ENCODE data around the gene LCN15.
"Not testable (repeated sequence)": the region's sequence is repeated elsewhere in the genome, so short reads cannot be mapped to it uniquely, and the experiment has no call there.

The LCN15 gene

DNA sequence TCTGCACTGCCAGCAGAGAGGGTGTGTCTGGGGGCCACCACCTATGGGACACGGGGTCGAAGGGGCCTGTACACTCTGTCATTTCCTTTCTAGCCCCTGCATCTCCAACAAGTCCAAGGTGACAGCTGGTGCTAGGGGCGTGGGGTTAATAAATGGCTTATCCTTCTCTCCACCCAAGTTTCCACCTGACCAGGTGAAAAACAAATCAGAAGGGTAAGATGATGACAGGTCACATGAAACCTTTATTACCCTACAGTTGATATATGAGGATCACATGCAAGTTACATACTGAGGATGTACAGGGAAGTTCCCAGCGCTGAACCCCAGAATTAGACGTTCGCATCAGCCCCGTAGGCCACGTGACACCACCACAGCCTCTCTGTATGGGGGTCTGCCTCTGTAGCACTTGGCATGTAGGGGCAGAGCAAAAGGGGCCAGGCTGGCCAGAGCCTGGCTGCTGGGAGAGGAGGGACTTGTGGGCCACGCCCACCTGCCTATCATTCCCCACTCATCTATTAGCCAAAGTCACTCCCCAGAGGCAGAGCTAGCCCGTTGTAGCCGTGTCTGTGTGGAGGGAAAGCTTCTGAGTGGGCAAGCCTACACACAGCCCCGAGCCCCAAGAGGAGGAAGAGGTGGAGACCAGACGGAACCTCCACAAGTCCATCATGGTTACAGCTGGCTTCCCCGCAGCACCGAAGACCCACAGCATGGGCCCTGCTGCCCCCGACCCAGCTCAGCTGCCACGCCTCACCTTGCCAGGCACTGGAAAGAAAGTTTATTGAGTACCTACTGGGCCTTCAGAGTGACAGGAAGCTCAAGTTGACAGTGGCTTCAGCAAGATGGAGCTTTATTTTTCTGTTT, 29.0 kb upstream of the LCN15 start:
- Histone ChIP-seq H3K36me3 (ENCODE audit: control insufficient read depth, insufficient read depth, low read length) (peaks cover 14% of the 10 kb centered on the region; the same call in 1 of the 2 replicates), H3K9me3 (ENCODE audit: control insufficient read depth, insufficient read depth, low read length) (no peaks in the 10 kb centered on the region), H3K4me1 (ENCODE audit: control insufficient read depth, insufficient read depth, low read length) (peaks cover 5% of the 10 kb centered on the region), H3K27me3 (ENCODE audit: control insufficient read depth, insufficient read depth, low read length) (no peaks in the 10 kb centered on the region), H3K9ac (ENCODE audit: low read depth, low read length) (no peak overlapping the region), H3K27ac (ENCODE audit: low read depth, low read length) (no peak overlapping the region), H3K4me3 (ENCODE audit: low read depth, low read length) (no peak overlapping the region)

DNA sequence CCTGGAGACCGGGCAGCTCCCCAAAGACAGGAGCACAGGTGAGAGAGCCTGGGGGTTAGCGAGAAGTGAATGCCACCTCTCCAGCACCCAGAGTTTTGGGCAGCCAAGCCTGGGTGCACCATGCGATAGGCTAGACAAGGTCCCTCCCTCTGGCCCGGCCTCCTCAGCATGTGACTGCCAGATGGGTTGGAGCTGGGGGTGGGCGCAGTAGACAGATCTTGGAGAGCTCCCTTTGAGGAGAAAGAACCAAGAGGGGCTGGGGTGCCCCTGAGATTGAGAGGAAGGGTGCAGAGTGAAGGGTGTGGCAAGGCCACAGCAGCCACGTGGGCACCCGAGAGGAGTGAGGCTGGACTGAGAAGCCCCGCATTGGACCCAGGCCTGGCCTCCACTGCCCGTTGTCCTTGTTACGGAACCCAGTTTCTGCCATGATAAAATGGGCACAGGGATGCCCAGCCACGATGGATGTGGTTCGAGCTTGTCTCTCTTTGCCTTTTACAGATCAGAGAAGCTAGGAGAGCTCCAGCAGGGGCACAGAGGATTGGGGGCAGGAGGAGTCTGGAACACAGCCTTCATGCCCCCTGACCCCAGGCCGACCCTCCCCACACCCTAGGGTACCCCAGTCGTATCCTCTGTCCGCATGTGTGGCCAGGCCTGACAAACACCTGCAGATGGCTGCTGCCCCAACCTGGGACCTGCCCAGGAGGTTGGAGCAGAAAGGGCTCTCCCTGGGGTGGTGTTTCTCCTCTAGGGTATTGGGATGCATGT, 28.2 kb upstream of the LCN15 start:
- no peaks in the 10 kb centered on the region for H3K9me3 ChIP-seq (ENCODE audit: control insufficient read depth, insufficient read depth, low read length)
- peaks cover 14% of the 10 kb centered on the region; the same call in 1 of the 2 replicates for H3K36me3 ChIP-seq (ENCODE audit: control insufficient read depth, insufficient read depth, low read length)
- H3K9ac ChIP-seq (ENCODE audit: low read depth, low read length), result no peak overlapping the region
- peak overlapping the region; percentile 39 for H3K27ac ChIP-seq (ENCODE audit: low read depth, low read length)
- H3K4me3 ChIP-seq (ENCODE audit: low read depth, low read length), result peak overlapping the region; percentile 84; the same call in 1 of the 2 replicates
- no peaks in the 10 kb centered on the region for H3K27me3 ChIP-seq (ENCODE audit: control insufficient read depth, insufficient read depth, low read length)
- peaks cover 5% of the 10 kb centered on the region for H3K4me1 ChIP-seq (ENCODE audit: control insufficient read depth, insufficient read depth, low read length)

DNA sequence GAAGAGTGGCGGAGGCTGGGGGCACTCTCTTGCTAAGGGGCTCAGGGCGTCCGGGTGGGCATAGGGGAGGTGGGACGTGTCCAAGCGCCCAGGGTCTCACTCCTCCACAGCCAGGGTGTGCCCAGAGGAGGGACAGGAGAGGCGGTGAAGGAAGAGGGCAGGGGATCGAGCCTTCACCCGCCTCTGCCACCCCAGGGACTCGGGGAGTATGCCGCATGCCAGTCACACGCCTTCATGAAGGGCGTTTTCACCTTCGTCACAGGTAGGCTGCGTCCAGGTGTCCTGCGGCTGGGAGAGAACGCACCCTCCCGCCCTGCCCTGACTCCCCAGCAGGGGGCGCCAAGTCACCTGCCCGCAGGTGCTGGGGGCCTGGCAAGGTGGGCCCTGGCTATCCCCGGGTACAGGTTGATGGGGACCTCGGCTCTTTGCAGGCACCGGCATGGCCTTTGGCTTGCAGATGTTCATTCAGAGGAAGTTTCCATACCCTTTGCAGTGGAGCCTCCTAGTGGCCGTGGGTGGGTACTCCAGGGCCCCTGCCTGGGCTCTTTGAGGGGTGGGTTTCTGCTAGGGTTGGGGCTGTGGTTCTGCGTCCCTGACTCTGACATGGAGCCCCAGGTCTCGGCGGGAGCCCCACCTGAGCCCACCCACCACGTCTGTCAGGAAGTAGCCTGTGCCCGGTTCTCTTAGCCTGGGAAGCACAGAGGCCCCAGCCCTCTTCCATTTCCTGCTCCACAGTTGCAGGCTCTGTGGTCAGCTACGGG, 27.4 kb upstream of the LCN15 start:
- Histone ChIP-seq H3K27ac (ENCODE audit: low read depth, low read length) (peak overlapping the region; percentile 78), H3K27me3 (ENCODE audit: control insufficient read depth, insufficient read depth, low read length) (no peaks in the 10 kb centered on the region), H3K9ac (ENCODE audit: low read depth, low read length) (peak overlapping the region; percentile 50; the same call in 1 of the 2 replicates), H3K9me3 (ENCODE audit: control insufficient read depth, insufficient read depth, low read length) (no peaks in the 10 kb centered on the region), H3K4me3 (ENCODE audit: low read depth, low read length) (peak overlapping the region; percentile 84), H3K4me1 (ENCODE audit: control insufficient read depth, insufficient read depth, low read length) (peaks cover 5% of the 10 kb centered on the region), H3K36me3 (ENCODE audit: control insufficient read depth, insufficient read depth, low read length) (peaks cover 14% of the 10 kb centered on the region; the same call in 1 of the 2 replicates)

DNA sequence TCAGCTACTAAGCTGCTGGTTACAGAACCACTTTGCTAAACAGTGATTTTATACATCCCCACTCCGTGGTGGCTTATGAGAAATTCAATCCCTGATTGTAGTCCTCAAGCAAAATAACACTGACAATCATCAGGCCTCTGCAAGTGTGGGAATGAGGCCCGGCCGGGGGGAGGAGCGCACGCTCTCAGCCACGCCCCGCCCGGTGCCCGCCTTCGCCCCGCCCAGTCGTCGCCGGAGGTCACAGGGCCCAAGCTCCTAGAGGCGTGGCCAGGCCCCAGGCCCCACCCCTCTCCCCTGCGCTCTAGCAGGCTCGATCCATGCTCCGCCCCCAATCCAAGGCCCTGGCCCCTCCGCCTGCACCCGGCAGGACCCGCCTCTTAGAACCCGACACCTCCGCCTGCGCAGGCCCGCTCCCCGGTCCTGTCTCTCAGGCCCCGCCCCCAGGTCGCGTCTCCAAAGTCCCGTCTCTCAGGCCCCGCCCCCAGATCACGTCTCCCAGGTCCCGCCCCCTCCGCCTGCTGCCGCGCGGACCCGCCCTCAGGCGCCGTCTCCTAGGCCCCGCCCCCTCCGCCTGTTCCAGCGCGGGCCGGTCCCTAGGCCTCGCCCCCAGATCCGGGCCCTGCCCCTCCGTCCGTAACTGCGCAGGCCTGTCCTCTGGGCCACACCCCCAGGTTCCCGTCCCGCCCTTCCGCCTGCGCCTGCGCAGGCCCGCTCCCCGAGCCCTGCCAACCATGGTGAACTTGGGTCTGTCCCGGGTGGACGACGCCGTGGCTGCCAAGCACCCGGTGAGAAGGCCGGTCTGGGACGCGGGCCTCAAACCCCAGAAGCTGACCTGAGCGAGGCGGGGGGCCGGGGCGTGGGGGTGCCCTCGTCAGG, 26.6 kb upstream of the LCN15 start, which contains the start of gene TMEM141:
TMEM141 (plus strand) TSS at position 705 of the 876 bp plus-strand sequence; CDS start at position 732, 27 bp downstream.
- H3K4me3 ChIP-seq (ENCODE audit: low read depth, low read length), result peak within 1 kb of the TSS; percentile 84
- H3K36me3 ChIP-seq (ENCODE audit: control insufficient read depth, insufficient read depth, low read length), result peaks cover 14% of the 10 kb centered on the region; the same call in 1 of the 2 replicates
- peak within 1 kb of the TSS; percentile 50; the same call in 1 of the 2 replicates for H3K9ac ChIP-seq (ENCODE audit: low read depth, low read length)
- peaks cover 5% of the 10 kb centered on the region for H3K4me1 ChIP-seq (ENCODE audit: control insufficient read depth, insufficient read depth, low read length)
- no peaks in the 10 kb centered on the region for H3K9me3 ChIP-seq (ENCODE audit: control insufficient read depth, insufficient read depth, low read length)
- no peaks in the 10 kb centered on the region for H3K27me3 ChIP-seq (ENCODE audit: control insufficient read depth, insufficient read depth, low read length)
- peak within 1 kb of the TSS; percentile 88 for H3K27ac ChIP-seq (ENCODE audit: low read depth, low read length)

DNA sequence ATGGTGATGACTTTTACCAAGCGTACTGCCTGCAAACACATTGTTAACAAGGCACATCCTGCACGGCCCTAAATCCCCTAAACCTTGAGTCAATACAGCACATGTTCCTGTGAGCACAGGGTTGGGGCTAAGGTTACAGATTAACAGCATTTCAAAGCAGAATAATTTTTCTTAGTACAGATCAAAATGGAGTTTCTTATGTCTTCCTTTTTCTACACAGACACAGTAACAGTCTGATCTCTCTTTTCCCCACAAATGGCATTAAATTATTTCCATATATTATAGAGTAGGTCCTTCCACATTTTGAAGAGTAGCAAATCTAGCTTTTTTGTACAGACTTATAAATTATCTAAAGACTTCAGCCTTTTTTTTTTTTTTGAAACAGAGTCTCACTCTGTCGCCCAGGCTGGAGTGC, 25.2 kb upstream of the LCN15 start:
- Histone ChIP-seq H3K4me1 (ENCODE audit: control insufficient read depth, insufficient read depth, low read length) (peaks cover 5% of the 10 kb centered on the region), H3K27ac (ENCODE audit: low read depth, low read length) (peak overlapping the region; percentile 88), H3K27me3 (ENCODE audit: control insufficient read depth, insufficient read depth, low read length) (no peaks in the 10 kb centered on the region), H3K4me3 (ENCODE audit: low read depth, low read length) (no peak overlapping the region), H3K9me3 (ENCODE audit: control insufficient read depth, insufficient read depth, low read length) (no peaks in the 10 kb centered on the region), H3K36me3 (ENCODE audit: control insufficient read depth, insufficient read depth, low read length) (peaks cover 14% of the 10 kb centered on the region; the same call in 1 of the 2 replicates), H3K9ac (ENCODE audit: low read depth, low read length) (no peak overlapping the region)

DNA sequence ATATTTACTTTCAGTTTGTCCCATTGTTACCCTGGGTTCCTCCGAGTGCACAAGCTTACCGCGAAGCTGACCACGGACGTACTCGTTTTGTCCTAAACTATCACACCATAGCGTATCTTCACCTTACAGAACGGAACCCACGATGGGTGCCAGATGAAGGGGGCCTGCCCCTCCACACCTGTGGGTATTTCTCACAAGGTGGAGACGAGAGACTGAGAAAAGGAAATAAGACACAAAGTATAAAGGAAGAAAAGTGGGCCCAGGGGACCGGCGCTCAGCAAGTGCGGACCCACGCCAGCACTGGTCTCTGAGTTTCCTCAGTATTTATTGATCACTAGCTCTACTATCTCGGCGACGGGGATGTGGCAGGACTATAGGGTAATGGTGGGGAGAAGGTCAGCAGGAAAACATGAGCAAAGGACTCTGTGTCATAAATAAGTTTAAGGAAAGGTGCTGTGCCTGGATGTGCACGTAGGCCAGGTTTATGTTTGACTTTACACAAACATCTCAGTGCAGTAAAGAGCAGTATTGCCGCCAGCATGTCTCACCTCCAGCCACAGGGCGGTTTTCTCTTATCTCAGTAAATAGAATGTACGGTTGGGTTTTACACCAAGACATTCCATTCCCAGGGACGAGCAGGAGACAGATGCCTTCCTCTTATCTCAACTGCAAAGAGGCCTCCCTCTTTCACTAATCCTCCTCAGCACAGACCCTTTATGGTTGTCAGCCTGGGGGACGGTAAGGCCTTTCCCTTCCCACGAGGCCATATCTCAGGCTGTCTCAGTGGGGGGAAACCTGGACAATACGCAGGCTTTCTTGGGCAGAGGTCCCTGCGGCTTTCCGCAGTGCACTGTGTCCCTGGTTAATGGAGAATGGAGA, 24.6 kb upstream of the LCN15 start:
- H3K27me3 ChIP-seq (ENCODE audit: control insufficient read depth, insufficient read depth, low read length); H3K9ac ChIP-seq (ENCODE audit: low read depth, low read length); H3K4me3 ChIP-seq (ENCODE audit: low read depth, low read length); H3K4me1 ChIP-seq (ENCODE audit: control insufficient read depth, insufficient read depth, low read length); H3K9me3 ChIP-seq (ENCODE audit: control insufficient read depth, insufficient read depth, low read length): not testable (repeated sequence)
- Histone ChIP-seq H3K36me3 (ENCODE audit: control insufficient read depth, insufficient read depth, low read length) (peaks cover 14% of the 10 kb centered on the region; the same call in 1 of the 2 replicates), H3K27ac (ENCODE audit: low read depth, low read length) (peak overlapping the region; percentile 88)

DNA sequence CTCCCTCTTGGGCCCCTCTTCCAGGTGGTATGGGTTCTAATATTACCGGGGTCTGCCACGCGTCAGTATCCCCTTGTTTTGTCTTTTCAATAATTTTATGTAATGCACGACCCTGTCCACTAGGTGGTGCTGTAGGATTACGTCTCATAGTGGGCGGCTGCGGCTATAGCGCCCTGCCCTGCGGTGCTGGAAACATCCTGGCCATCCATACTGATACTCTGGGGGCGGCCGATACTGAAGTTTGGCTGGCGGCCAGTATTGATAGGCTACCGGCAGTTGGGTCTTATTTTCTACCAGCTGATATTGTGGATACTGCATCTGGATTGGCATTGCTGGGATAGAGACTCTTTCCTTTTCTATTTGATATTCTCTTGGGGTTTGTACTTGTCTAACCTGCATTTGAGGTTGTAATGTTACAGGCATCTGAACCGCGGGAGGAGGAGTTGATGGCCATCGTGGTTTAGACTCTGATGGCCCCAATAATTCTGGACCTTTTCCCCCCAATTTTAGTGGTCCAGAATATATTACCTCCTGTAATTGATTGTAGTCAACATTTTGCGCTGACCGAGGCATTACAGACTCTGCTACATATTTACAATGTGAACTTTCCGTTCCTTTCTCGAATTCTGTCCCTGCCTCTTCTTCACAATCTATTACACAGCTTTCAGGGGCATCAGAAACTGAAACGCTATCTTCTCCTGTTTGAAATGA, 23.5 kb upstream of the LCN15 start:
- Histone ChIP-seq H3K4me1 (ENCODE audit: control insufficient read depth, insufficient read depth, low read length) (peaks cover 5% of the 10 kb centered on the region), H3K9me3 (ENCODE audit: control insufficient read depth, insufficient read depth, low read length) (no peaks in the 10 kb centered on the region), H3K27ac (ENCODE audit: low read depth, low read length) (peak overlapping the region; percentile 84), H3K9ac (ENCODE audit: low read depth, low read length) (no peak overlapping the region), H3K27me3 (ENCODE audit: control insufficient read depth, insufficient read depth, low read length) (no peaks in the 10 kb centered on the region), H3K4me3 (ENCODE audit: low read depth, low read length) (no peak overlapping the region), H3K36me3 (ENCODE audit: control insufficient read depth, insufficient read depth, low read length) (peaks cover 4% of the 10 kb centered on the region; the same call in 1 of the 2 replicates)

DNA sequence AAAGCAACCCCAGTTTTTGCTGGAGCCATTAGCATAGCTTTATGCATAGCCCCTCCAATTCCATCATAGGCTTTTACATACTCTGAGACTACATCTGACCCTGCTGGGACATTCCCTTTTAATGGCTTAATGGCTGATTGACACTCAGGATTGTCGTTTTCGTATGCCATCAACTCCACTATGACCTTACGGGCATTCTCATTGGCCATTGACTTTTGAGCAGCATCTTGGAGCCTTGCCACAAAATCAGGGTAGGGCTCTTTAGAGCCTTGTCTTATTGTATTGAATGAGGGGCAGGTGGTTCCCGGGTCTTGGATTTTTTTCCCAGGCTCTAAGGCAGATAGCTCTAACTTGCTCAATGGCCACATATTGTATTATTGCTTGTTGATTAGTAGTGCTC, 22.7 kb upstream of the LCN15 start:
- not testable (repeated sequence) for H3K27me3 ChIP-seq (ENCODE audit: control insufficient read depth, insufficient read depth, low read length); H3K27ac ChIP-seq (ENCODE audit: low read depth, low read length); H3K9ac ChIP-seq (ENCODE audit: low read depth, low read length); H3K9me3 ChIP-seq (ENCODE audit: control insufficient read depth, insufficient read depth, low read length); H3K4me1 ChIP-seq (ENCODE audit: control insufficient read depth, insufficient read depth, low read length); H3K4me3 ChIP-seq (ENCODE audit: low read depth, low read length); H3K36me3 ChIP-seq (ENCODE audit: control insufficient read depth, insufficient read depth, low read length)

DNA sequence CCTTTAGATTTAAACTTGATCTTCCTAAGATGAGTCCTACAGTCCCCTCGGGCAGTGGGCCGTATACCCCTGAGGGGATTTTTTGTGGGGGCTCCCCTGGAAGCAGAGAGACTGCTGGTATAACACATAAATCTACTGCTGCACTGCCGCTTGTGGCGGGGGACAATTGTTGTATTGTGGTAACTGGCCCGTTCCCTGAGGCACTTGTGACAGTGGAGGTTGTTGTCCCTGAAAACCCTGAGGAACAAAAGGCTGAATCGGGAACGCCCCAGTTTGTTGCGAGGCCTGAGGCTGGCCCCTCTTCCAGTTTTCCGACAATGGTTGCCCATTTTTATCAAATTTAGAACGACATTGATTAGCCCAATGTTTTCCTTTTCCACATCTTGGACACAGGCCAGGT, 22.1 kb upstream of the LCN15 start:
- H3K27ac ChIP-seq (ENCODE audit: low read depth, low read length), result no peak overlapping the region
- H3K4me3 ChIP-seq (ENCODE audit: low read depth, low read length), result no peak overlapping the region
- H3K9me3 ChIP-seq (ENCODE audit: control insufficient read depth, insufficient read depth, low read length), result no peaks in the 10 kb centered on the region
- H3K27me3 ChIP-seq (ENCODE audit: control insufficient read depth, insufficient read depth, low read length), result no peaks in the 10 kb centered on the region
- peaks cover 5% of the 10 kb centered on the region for H3K4me1 ChIP-seq (ENCODE audit: control insufficient read depth, insufficient read depth, low read length)
- no peak overlapping the region for H3K9ac ChIP-seq (ENCODE audit: low read depth, low read length)
- no peaks in the 10 kb centered on the region for H3K36me3 ChIP-seq (ENCODE audit: control insufficient read depth, insufficient read depth, low read length)
